ENCODE measurements around the gene PARP15.
"Not testable (repeated sequence)": the region's sequence is repeated elsewhere in the genome, so short reads cannot be mapped to it uniquely, and the experiment has no call there.

Gene PARP15

DNA sequence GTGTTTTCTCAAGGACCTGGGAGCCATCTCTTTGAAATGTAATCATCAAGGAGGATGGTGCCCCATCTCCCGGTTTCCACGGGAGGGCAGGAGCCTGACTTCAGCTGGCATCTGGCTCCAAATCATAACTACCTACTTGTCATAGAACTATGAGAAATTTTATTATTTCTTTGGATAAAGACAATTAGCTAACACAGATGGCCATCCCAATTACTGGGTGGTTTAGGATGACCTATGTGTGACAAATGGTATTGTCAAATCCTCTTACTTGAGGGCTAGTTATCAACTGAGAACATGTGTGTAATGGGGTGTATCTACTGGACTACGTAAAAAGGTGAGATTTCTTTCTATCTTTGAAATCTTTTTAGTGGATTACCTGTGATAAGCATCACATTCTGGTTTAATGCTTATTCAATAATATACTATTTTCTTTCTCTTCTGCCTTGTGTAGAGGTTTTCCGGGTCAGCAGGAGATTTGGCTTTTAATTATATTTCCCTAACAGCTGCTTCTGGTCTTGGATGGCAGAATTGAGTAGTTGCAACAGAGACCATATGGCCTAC lies 87.9 kb downstream of the PARP15 start:
- FAIRE-seq, result no peak
- DNase-seq (ENCODE audit: low spot score), result no peak

DNA sequence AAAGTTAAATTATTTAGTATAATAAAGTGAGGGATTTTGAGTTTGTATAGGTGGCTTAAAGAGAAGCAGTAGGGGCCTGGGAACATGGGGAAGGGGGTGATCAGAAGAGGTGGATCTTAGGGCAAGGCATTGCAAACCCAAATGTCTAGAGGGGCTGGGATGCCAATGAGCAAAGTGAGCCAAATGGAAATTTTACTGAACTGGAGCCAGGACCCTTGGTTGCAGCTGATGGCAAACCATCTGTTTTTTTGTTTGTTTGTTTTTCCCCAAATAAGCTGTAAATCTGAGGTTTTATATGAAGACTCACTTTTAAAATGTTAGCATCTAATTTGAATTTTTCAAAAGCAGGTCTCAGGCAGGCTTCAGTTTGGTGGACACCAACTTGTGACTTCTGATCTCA lies 88.4 kb downstream of the PARP15 start:
- FAIRE-seq (no peak), DNase-seq (ENCODE audit: low spot score) (no peak)

DNA sequence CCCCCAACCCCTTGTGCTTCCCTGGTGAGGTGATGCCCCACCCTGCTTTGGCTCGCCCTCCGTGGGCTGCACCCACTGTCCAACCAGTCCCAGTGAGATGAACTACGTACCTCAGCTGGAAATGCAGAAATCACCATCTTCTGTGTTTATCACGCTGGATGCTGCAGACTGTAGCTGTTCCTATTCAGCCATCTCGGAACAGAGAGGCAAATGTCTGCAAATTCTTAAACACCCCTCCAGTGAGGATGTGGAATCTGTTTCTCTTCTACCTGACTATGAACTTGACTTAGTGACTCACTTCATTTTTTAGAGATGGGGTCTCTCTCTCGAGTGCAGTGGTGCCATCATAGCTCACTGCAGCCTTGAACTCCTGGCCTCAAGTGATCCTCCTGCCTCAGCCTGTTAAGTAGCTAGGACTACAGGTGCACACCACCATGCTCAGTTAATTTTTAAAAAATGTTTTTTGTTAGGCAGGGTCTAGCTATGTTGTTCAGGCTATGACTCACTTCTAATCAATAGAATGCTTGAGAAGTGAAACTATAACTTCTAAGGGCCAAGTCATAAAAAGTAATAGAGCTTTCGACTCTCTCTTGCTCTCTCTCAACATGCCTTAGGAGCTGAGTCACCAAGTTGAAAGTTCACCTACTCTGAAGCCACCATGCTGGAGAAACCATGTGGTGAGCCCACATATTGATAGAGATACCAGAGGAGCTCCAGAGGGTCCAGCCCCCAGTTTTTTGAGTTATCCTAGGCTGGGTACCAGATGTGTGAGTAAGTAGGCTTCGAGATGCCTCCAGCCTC lies 91.7 kb downstream of the PARP15 start:
- FAIRE-seq (peak; percentile 39), DNase-seq (ENCODE audit: low spot score) (peak; percentile 75)

DNA sequence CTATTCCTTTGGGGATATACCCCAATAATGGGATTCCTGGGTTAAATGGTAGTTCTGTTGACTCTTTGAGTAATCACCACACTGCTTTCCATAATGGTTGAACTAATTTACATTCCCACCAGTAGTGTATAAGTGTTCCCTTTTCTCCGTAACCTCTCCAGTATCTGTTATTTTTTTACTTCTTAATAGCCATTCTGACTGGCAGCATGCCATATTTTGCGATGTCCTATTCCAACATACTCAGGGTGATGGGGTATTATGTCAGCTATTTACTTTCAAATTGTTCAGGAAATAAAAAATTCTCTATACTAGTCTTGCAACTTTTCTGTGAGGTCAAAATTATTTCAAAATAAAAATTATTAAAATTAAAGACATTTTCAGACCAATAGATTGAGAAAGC lies 94.1 kb downstream of the PARP15 start:
- FAIRE-seq (no peak), DNase-seq (ENCODE audit: low spot score) (no peak)

DNA sequence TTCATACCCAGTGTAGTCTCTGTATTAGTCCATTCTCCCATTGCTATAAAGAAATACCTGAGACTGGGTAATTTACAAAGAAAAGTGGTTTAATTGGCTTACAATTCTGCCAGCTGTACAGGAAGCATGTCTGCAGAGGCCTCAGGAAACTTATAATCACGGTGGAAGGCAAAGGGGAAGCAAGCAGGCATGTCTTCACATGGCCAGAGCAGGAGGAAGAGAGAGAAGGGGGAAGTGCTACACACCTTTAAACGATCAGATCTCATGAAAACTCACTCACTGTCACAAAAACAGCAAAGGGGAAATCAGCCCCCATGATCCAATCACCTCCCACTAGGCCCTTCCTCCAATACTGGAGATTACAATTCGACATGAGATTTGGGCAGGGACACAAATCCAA lies 96.9 kb downstream of the PARP15 start:
- no peak for FAIRE-seq
- no peak for DNase-seq (ENCODE audit: low spot score)

DNA sequence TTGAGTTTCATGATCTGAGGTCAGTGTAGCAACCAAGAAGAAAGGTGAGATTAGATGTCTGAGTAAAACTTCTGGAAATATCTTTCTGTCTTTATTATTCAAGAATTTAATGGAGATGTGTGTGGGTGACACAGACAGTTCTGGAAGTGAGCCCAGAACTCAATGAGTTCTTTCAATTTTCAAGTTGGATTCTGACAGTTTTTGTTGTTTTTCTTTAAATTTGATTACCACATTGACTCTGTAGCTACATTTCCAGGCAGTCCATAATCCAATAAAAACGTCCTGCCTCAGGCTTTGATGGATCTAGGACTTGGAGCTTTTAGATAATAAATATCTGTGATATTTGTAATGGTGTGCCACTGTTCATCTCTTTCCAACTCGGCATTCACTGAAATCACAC lies 99.3 kb downstream of the PARP15 start:
- FAIRE-seq (no peak), DNase-seq (ENCODE audit: low spot score) (no peak)

DNA sequence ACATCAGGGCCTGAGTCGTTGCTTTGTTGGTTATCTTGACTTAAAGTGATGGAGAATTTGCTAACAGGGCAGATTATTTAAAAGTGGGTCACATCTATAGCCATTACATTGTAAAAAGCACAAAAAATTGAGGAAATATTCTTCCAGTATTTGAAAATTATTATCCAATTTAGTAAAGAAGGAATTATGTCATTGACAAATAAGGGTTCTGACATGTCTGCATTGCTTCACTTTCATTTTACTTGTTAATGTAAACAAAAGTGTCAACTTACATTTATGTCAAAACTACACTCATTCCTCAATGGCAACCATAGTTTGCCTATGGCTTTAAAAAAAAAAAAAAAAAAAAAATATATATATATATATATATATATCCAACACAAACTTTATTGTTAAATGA lies 99.8 kb downstream of the PARP15 start:
- FAIRE-seq (no peak), DNase-seq (ENCODE audit: low spot score) (no peak)

DNA sequence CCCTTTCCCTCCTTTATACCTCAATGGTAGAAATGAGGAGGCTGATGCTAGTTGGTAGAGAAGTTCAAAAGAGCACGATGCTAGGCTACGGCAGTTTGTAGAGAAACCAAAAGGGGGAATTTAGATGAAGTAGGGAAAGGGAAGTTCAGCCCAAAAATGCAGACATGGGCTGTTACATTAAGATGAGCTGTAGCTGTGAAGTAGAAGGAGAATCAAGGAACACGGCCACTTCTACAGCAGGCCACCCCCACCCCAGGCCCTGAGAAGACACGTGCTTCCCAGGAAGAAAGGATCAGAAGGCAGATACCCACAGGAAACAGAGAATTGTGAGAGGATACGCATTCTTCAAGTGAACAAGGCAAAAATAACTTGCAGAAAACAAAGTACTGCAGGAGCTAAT lies 101.1 kb downstream of the PARP15 start:
- FAIRE-seq, result no peak
- DNase-seq (ENCODE audit: low spot score), result no peak

DNA sequence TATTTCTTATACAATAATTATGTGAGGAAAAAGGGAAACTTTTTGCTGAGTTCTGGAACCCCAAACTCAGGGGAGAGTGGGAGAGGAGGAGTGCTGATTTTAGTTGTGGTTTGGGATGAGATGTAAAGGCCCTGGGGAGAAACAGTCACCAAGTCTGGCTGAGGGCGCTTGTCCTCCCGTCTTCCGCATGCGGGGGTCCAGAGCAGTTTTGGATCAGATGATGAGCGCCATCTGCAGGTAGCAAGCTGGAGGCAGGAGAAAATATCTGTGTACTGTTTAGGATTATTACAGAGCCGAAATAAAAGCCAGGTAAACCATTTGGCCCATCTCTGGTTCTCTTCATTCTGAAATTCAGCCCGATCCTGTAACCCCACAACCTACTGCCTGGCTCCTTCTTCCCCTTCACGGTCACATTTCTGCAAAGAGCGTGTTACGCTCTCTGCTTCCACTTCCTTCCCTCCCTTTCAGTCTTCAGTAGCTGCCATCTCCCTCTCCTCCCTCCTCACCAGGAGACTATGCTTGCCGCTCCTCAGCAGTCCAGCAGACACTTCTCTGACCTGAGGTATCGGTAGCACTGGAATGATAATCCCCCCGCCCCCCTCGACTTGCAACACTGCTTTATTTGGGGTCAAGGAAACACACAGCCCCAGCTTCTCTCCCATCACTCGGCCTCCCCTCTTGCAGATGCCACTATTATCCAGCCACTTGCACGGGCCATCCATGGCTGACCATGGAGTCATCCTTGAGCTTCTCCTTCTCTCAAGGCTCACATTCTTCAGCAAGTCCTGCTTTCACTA lies 101.8 kb downstream of the PARP15 start:
- peak; percentile 68 for DNase-seq (ENCODE audit: low spot score)
- FAIRE-seq, result peak; percentile 35

DNA sequence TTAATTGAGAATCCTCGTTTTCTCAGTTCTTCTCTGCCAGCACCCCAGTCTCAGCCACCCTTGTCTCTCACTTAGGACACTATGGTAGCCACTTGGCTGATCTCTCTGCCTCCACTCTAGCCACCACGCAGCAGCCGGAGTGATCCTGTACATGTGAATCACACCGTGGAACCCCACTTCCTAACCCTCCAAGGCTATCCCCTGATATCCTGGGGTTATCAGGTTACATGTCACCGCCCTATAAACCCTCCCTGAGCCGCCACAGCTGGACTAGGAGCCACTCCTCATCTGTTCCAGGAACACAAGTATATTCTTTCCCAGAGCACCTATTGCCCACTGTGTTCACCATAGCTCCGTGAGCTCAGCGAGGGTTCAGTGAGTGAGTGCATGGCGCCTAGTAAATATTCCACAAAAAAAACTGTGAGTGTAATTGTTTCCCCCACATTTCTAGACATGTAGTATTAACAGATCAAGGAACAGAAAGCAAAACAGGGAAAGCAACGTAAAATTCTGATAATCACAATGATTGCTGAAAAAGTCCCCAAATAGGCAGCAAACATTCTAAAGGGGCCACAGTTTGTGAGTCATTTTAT lies 102.5 kb downstream of the PARP15 start:
- FAIRE-seq, result no peak
- no peak for DNase-seq (ENCODE audit: low spot score)

DNA sequence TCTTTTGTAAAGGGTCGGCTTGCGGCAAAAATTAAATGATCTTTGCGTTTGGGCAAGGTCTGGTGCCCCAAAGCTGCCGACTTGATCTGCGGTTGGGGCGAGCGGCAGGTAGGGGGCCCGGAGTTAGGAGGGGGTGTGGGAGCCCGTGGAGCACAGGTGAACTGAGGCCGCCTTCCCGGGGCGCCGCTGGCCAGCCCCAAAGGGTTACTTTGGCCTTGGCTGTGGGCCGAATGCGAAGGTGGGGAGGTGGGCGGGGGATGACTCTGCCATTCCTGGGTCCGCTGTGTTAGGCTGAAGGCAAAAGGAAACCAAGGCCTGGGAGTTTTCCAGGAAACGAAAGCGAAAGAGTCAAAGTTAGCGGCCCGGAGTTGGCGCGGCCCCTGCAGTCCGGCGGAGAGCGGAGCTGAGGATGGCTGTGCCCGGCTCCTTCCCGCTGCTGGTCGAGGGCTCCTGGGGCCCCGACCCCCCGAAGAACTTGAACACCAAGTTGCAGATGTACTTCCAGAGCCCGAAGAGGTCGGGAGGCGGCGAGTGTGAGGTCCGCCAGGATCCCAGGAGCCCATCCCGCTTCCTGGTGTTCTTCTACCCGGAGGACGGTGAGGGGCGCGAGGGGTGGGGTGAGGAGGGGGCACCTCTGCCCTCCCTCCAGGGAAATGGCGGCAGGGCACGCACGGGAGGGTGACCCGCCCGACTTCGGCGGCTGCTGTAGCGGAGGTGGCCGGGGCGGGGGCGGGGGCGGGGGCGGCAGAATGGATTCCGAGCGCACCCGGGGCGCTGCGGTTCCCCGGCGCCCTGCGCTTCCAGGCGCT lies 103.2 kb downstream of the PARP15 start, which contains the start of gene PARP14:
Gene PARP14 (plus strand): TSS at position 365 of the 809 bp plus-strand sequence. CDS start 45 bp downstream, at position 410.
- DNase-seq (ENCODE audit: low spot score), result peak; percentile 60
- FAIRE-seq, result no peak

DNA sequence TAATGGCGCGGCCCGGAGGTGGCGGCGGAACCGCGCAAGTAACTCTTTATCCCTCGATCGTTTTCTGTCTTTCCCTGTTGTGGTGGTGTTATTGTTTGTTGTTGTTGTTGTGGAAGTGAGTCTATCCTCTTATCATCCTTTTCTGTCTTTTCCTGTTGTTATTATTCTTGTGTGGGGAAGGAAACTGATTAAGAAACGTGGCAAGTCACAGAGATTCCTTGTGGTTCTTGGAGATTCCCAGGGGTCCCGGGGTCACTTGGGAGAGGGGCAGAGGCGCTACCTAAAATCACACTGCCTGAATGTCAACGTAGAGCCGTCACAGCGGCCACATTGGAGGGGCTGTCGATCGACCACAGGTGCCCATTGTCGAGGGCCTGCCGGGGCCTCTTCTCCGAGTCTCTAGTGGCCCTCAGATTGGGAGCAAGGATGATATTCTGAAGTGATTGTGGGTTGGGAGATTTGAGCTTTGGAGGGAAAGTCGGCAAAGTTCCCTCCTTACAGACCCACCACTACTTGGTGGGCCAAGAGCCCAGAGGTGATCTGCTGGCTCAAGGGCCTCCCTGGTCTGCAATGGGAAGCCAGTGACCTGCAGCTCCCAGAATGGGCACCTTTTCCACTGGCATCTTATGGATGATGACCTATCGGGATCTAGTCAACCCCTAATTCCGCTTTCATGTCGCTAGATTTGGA lies 104.0 kb downstream of the PARP15 start:
- no peak for DNase-seq (ENCODE audit: low spot score)
- no peak for FAIRE-seq

DNA sequence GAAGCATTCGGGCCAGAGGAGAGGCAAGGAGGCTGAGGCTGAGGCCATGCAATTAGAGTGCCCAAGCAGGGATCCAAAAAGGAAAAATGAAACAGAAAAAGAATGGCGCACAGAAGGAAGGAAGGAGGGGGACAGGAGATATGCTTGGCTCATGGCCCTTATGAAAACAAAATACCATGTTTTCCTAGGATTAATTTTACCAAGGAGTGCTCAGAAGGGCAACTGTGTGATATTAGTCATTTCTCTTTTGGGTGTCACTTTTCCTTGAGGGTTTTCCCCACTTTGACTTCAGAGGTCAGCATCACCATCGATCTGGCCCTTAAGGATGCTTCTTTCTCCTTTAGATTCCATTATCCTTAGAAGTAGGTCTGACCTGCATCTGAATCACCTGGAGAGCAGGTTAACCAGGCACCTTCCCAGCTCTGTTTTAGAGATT lies 104.5 kb downstream of the PARP15 start:
- DNase-seq (ENCODE audit: low spot score), result no peak
- no peak for FAIRE-seq

DNA sequence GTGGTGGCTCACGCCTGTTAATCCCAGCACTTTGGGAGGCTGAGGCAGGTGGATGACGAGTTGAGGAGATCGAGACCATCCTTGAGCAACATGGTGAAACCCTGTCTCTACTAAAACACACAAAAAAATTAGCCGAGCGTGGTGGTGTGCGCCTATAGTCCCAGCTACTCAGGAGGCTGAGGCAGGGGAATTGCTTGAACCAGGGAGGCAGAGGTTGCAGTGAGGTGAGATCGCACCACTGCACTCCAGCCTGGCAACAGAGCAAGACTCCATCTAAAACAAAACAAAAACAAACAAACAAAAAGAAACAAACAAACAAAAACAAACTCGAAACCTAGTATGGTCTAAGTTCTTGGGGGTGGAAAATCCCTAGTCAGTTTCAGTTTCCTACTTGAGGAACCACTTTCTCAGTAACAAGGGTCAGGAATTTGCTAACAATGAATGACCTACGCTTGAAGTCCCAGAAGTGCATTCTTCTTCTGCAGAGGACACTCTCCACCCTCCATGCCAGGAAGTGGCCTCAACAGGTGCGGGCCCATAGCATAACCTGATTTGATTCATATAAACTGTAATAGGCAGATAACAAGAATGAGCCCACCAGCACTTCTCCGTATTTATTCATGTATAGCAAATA lies 105.4 kb downstream of the PARP15 start:
- not testable (repeated sequence) for FAIRE-seq; DNase-seq (ENCODE audit: low spot score)

DNA sequence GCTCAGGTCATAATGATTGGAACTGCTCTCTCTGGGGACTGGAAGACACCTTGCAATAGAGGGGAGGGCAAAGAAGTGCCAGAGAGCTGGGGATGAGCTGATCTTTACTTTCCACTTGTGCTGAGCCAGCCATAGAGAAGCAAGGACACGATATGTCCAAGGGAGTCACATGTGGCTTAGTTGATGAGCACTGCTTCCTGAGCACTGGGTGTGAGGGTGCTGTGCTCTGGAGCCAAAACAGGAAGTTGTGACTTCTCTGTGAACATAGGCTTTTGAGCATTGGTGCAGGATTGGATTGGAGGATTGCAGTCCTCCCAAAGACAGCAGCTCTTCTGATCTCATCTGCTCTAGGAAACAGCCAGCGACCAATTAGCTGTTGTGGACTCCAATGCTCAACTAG lies 109.8 kb downstream of the PARP15 start:
- no peak for FAIRE-seq
- no peak for DNase-seq (ENCODE audit: low spot score)
